Measurements from ENCODE around the gene PDAP1. TPM values are rescaled to one million over a fixed set of nuclear protein-coding genes. Genes with fewer than 3 reads are reported as not detected.

Gene PDAP1
- total and polyA plus RNA-seq, 2 of the 13 experiments (the other 11 are each of a cell fraction or from before 2014, with no cell fraction given), result 13.0 to 100 TPM

GRCh38 chr7:99408379-99409191 is at the start of gene PDAP1, which contains the start of gene BUD31 (continued):
- TF ChIP-seq ZSCAN5A (CRISPR knock-in tag; IDR thresholded peaks at IDR 0.05; ENCODE audit: borderline replicate concordance) (peak; percentile 66; the same call in 1 of the 2 replicates), ELF4 (CRISPR knock-in tag; IDR thresholded peaks at IDR 0.05; ENCODE audit: borderline replicate concordance) (no peak), HNF1A (IDR thresholded peaks at IDR 0.05; ENCODE audit: low read depth) (no peak), HNF1A (CRISPR knock-in tag; IDR thresholded peaks at IDR 0.05; ENCODE audit: borderline replicate concordance) (peak; percentile 66; the same call in 1 of the 2 replicates), E2F2 (CRISPR knock-in tag; IDR thresholded peaks at IDR 0.05; ENCODE audit: borderline replicate concordance) (no peak), ZBTB25 (CRISPR knock-in tag; IDR thresholded peaks at IDR 0.05) (peak; percentile 97), RFX3 (CRISPR knock-in tag; IDR thresholded peaks at IDR 0.05) (peak; percentile 77), PHF8 (CRISPR knock-in tag; IDR thresholded peaks at IDR 0.05) (peak; percentile 86), GLMP (CRISPR knock-in tag; IDR thresholded peaks at IDR 0.05; ENCODE audit: borderline replicate concordance) (no peak), ZXDC (CRISPR knock-in tag; IDR thresholded peaks at IDR 0.05) (no peak), PHB2 (IDR thresholded peaks at IDR 0.05; ENCODE audit: partially characterized antibody) (no peak), ATM (IDR thresholded peaks at IDR 0.05; ENCODE audit: borderline replicate concordance) (no peak), CREM (IDR thresholded peaks at IDR 0.05) (peak; percentile 87), CREM (CRISPR knock-in tag; IDR thresholded peaks at IDR 0.05) (no peak), ZNF225 (CRISPR knock-in tag; IDR thresholded peaks at IDR 0.05) (0 out of 2 replicates have a peak, but pooled peaks have one; percentile 6)
